ENCODE data around the gene C3orf38. TPM values are rescaled to one million over a fixed set of nuclear protein-coding genes. Genes with fewer than 3 reads are reported as not detected.

The C3orf38 gene
- total RNA-seq, 1 experiment from 2014 or later: 18.6 TPM

DNA sequence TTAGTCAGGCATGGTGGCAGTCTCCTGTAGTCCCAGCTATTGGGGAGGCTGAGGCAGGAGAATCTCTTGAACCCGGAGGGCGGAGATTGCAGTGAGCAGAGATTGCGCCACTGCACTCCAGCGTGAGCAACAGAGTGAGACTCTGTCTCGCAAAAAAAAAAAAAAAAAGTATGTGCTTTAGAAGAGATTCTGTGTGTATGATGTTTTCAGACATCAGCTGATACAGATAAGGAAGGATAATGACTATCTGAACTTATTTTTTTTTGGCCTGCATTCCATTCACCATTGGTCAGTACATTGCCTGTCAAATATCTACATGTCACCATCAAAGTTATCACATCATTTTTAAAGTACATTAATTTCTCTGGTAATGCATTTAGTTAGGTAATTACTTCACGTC is 17.4 kb downstream of the C3orf38 start:
- Histone ChIP-seq H3K4me1 (ENCODE audit: control insufficient read depth in 1 of 2, insufficient read depth in 2 of 2, low read length in 2 of 2) (no peaks in the 10 kb centered on the region), H3K4me2 (ENCODE audit: low read length) (no peak overlapping the region), H3K36me3 (ENCODE audit: control insufficient read depth in 1 of 2, insufficient read depth in 2 of 2, low read length in 2 of 2) (no peaks in the 10 kb centered on the region; a peak in 1 of 4 replicates), H3K9ac (ENCODE audit: low read length) (no peak overlapping the region), H3K9me3 (ENCODE audit: control insufficient read depth in 1 of 2, insufficient read depth in 1 of 2, low read depth in 1 of 2, low read length in 2 of 2) (no peaks in the 10 kb centered on the region), H3K27me3 (ENCODE audit: insufficient read depth, low read length) (no peaks in the 10 kb centered on the region), H3K9me2 (ENCODE audit: insufficient read depth) (no peaks in the 10 kb centered on the region), H2AFZ (ENCODE audit: low read depth, low read length, poor library complexity, severe bottlenecking) (no peak overlapping the region), H3K27ac (ENCODE audit: low read depth, low read length) (no peak overlapping the region), H3K4me3 (replicated peaks in 1 of 2; ENCODE audit: low read depth in 1 of 2, low read length in 2 of 2) (no peak overlapping the region), H3K79me2 (ENCODE audit: insufficient read depth, low read length) (peaks cover 14% of the 10 kb centered on the region), H4K20me1 (ENCODE audit: insufficient read depth) (no peaks in the 10 kb centered on the region)
- no peak for DNase-seq (ENCODE audit: low read depth, low spot score)
- no peak for ATAC-seq
- POLR2A ChIA-PET: no interaction called here
- intact Hi-C loops (cut with micrococcal nuclease): no loop called here
- RAD21 ChIA-PET (ENCODE audit: low non-redundant PET in 1 of 2, low total read pairs in 2 of 2, uncharacterized antibody in 2 of 2, unreplicated experiment in 2 of 2): no interaction called here
- TF ChIP-seq, protein P1, sequence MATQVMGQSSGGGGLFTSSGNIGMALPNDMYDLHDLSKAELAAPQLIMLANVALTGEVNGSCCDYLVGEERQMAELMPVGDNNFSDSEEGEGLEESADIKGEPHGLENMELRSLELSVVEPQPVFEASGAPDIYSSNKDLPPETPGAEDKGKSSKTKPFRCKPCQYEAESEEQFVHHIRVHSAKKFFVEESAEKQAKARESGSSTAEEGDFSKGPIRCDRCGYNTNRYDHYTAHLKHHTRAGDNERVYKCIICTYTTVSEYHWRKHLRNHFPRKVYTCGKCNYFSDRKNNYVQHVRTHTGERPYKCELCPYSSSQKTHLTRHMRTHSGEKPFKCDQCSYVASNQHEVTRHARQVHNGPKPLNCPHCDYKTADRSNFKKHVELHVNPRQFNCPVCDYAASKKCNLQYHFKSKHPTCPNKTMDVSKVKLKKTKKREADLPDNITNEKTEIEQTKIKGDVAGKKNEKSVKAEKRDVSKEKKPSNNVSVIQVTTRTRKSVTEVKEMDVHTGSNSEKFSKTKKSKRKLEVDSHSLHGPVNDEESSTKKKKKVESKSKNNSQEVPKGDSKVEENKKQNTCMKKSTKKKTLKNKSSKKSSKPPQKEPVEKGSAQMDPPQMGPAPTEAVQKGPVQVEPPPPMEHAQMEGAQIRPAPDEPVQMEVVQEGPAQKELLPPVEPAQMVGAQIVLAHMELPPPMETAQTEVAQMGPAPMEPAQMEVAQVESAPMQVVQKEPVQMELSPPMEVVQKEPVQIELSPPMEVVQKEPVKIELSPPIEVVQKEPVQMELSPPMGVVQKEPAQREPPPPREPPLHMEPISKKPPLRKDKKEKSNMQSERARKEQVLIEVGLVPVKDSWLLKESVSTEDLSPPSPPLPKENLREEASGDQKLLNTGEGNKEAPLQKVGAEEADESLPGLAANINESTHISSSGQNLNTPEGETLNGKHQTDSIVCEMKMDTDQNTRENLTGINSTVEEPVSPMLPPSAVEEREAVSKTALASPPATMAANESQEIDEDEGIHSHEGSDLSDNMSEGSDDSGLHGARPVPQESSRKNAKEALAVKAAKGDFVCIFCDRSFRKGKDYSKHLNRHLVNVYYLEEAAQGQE (IDR thresholded peaks at IDR 0.05; ENCODE audit: low read depth): no peak
- TF ChIP-seq YY1 (IDR thresholded peaks at IDR 0.05; ENCODE audit: extremely low read depth, insufficient replicate concordance, low read depth, low read length) (no peak), CEBPB (IDR thresholded peaks at IDR 0.05; ENCODE audit: low read depth) (no peak), SIN3A (IDR thresholded peaks at IDR 0.05; ENCODE audit: low read depth) (no peak), FOSL1 (IDR thresholded peaks at IDR 0.05; ENCODE audit: low read depth) (no peak), ZNF274 (IDR thresholded peaks at IDR 0.05; ENCODE audit: low read depth, low read length) (no peak), POLR2A (IDR thresholded peaks at IDR 0.05; ENCODE audit: borderline replicate concordance, extremely low read depth, insufficient read depth, insufficient read length) (no peak), CBX3 (IDR thresholded peaks at IDR 0.05; ENCODE audit: low read depth) (no peak), RAD21 (IDR thresholded peaks at IDR 0.05; ENCODE audit: low read depth) (no peak), POLR2AphosphoS5 (IDR thresholded peaks at IDR 0.05; ENCODE audit: low read depth, low read length) (no peak), SRF (IDR thresholded peaks at IDR 0.05; ENCODE audit: low read depth) (no peak)
- TF ChIP-seq, protein P2, sequence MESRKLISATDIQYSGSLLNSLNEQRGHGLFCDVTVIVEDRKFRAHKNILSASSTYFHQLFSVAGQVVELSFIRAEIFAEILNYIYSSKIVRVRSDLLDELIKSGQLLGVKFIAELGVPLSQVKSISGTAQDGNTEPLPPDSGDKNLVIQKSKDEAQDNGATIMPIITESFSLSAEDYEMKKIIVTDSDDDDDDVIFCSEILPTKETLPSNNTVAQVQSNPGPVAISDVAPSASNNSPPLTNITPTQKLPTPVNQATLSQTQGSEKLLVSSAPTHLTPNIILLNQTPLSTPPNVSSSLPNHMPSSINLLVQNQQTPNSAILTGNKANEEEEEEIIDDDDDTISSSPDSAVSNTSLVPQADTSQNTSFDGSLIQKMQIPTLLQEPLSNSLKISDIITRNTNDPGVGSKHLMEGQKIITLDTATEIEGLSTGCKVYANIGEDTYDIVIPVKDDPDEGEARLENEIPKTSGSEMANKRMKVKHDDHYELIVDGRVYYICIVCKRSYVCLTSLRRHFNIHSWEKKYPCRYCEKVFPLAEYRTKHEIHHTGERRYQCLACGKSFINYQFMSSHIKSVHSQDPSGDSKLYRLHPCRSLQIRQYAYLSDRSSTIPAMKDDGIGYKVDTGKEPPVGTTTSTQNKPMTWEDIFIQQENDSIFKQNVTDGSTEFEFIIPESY (IDR thresholded peaks at IDR 0.05; ENCODE audit: extremely low read depth, insufficient replicate concordance, low read length): no peak
- TF ChIP-seq, protein P3, sequence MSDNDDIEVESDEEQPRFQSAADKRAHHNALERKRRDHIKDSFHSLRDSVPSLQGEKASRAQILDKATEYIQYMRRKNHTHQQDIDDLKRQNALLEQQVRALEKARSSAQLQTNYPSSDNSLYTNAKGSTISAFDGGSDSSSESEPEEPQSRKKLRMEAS (IDR thresholded peaks at IDR 0.05): no peak
- TF ChIP-seq, protein P4, sequence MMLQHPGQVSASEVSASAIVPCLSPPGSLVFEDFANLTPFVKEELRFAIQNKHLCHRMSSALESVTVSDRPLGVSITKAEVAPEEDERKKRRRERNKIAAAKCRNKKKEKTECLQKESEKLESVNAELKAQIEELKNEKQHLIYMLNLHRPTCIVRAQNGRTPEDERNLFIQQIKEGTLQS (IDR thresholded peaks at IDR 0.05): no peak
- CTCF ChIA-PET: no interaction called here
- BruUV-seq (replicated peaks): no TSS peak
